Gastroesophageal sphincter (tissue), 3 donors: ENCODE measurements around the gene ADGRG3.

Experiments
- EP300 ChIP-seq: sonication (generic); formaldehyde crosslinking; IDR thresholded peaks from one replicate; pipeline ENCODE4 v1.6.1; 2017; ENCODE audit warnings: antibody characterized with exemption, mild to moderate bottlenecking
- POLR2A ChIP-seq, 2 donors: fragments of 450-650 bp; IDR thresholded peaks; one replicate each; pipeline ENCODE4 v1.6.1; 2017; ENCODE audit warnings: antibody characterized with exemption in 2 of 2, mild to moderate bottlenecking in 2 of 2, moderate library complexity in 1 of 2
- POLR2AphosphoS5 ChIP-seq: sonication (generic); formaldehyde crosslinking; IDR thresholded peaks from one replicate; pipeline ENCODE4 v1.6.1; 2017; ENCODE audit warnings: antibody characterized with exemption
- TF ChIP-seq, protein P1 (sequence below), 4 experiments: fragments of 200-600 bp in 2 of 4; fragments of 450-650 bp in 2 of 4; sonication (generic) in 1 of 4; IDR thresholded peaks; one replicate each; pipeline ENCODE4 v1.5.1; 2017 to 2019; ENCODE audit warnings: antibody characterized with exemption in 4 of 4, mild to moderate bottlenecking in 2 of 4, moderate library complexity in 2 of 4

DNA sequence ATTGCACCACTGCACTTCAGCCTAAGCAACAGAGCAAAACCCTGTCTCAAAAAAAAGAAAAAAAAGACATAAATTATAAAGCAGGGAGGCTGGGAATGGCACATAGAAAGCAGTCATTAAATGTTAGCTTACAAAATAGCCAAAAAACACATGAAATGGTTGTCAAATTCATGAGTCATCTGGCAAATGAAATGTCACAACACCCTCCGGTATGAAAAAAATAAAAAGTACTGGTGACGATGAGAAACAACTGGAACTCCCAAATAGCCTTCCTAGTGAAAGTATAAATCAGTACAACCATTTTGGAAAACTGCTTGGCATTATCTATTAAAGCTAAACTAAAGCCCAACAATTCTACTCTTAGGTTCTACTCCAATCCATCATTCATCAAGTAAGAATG is 63.9 kb downstream of the ADGRG3 start:
- TF ChIP-seq, protein P1, sequence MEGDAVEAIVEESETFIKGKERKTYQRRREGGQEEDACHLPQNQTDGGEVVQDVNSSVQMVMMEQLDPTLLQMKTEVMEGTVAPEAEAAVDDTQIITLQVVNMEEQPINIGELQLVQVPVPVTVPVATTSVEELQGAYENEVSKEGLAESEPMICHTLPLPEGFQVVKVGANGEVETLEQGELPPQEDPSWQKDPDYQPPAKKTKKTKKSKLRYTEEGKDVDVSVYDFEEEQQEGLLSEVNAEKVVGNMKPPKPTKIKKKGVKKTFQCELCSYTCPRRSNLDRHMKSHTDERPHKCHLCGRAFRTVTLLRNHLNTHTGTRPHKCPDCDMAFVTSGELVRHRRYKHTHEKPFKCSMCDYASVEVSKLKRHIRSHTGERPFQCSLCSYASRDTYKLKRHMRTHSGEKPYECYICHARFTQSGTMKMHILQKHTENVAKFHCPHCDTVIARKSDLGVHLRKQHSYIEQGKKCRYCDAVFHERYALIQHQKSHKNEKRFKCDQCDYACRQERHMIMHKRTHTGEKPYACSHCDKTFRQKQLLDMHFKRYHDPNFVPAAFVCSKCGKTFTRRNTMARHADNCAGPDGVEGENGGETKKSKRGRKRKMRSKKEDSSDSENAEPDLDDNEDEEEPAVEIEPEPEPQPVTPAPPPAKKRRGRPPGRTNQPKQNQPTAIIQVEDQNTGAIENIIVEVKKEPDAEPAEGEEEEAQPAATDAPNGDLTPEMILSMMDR (IDR thresholded peaks at IDR 0.05) = no peak
- TF ChIP-seq EP300 (no peak), POLR2A (IDR thresholded peaks at IDR 0.05) (no peak), POLR2AphosphoS5 (peak; percentile 23)
